ENCODE measurements around the gene METTL6.
"Not testable (repeated sequence)": the region's sequence is repeated elsewhere in the genome, so short reads cannot be mapped to it uniquely, and the experiment has no call there.

METTL6 gene

DNA sequence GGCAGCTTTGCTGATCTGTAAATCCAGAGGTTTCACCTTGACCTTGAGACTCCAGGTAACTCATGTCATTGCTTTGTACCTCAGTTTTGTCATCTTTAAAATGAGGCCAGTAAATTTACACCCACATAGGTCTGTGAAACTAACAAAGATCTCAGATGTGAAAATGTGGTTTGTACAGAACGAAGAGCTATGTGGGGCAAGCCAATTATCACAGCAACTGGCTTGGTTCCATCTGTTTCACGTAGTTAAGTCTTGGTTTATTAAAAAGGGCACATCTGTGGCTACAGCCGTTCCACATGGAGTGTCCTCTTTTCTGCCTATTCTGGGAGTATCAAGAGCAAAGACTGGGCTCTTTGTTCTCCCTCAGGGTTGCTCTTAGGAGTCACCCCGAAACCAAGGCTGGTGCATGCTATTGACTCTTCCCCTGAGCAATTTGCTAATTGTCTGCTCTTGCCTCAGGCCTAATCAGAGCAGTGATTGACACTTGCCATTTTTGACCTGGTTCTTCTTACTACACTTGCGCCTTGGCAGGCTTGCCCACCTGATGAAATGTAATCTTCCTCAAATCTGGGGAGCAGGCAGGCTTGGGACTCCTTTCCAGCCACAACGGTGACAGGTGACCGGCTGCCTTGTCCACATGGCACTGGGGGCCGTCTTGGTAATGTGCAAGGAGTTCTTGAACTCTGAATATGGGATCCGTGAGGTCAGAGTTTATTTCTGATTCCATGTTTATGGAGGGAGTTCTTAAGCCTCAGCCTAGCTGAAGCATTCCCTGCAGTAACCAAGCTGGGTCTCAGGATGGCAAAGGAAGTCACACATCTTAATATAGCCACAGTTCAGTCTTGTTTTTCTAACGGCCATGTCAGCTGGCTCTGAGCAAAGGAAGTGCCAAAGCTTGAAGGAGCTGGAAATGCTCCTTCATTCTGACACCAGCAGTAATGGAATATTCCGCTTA lies 40.2 kb upstream of the METTL6 start:
- H3K4me3 ChIP-seq (ENCODE audit: low read length): no peak overlapping the region
- TF ChIP-seq, protein P1, sequence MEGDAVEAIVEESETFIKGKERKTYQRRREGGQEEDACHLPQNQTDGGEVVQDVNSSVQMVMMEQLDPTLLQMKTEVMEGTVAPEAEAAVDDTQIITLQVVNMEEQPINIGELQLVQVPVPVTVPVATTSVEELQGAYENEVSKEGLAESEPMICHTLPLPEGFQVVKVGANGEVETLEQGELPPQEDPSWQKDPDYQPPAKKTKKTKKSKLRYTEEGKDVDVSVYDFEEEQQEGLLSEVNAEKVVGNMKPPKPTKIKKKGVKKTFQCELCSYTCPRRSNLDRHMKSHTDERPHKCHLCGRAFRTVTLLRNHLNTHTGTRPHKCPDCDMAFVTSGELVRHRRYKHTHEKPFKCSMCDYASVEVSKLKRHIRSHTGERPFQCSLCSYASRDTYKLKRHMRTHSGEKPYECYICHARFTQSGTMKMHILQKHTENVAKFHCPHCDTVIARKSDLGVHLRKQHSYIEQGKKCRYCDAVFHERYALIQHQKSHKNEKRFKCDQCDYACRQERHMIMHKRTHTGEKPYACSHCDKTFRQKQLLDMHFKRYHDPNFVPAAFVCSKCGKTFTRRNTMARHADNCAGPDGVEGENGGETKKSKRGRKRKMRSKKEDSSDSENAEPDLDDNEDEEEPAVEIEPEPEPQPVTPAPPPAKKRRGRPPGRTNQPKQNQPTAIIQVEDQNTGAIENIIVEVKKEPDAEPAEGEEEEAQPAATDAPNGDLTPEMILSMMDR (IDR thresholded peaks at IDR 0.05; ENCODE audit: insufficient read depth, low read depth, low read length, missing control alignments): no peak
- DNase-seq (ENCODE audit: low read depth): no peak

DNA sequence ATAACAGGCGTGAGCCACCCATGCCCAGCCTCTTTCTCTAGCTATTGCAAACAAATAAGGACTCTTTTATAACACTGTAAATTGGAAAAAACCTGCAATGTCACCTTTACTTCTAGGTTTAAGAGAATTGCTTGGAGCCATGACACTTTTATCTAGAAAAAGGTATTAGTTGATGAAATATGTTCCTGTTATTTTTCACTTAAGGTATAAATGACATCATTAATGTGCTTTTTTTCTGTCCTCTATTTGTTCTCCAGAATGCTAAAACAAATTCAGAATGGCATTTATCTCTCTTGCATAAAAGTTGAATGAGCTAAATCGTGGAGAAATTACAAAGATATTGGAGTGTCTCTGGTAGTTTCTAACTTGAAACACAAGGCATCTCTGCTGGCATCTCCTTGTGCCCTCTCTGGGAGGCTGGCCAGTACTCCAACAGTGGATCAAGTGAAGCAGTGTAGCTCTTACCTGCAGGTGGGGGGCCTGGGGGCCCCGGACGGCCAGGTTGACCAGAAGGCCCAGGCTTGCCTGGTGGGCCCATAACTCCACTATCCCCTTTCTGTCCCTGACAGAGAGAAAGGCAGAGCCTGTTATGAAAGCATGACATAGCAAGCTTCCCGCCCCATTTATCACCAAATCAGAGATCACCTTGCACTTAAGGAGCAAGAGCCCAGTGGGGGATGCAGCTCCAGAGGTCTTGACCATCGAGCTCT lies 38.7 kb upstream of the METTL6 start:
- H3K4me3 ChIP-seq (ENCODE audit: low read length): no peak overlapping the region
- DNase-seq (ENCODE audit: low read depth): no peak
- TF ChIP-seq, protein P1 (IDR thresholded peaks at IDR 0.05; ENCODE audit: insufficient read depth, low read depth, low read length, missing control alignments): no peak

DNA sequence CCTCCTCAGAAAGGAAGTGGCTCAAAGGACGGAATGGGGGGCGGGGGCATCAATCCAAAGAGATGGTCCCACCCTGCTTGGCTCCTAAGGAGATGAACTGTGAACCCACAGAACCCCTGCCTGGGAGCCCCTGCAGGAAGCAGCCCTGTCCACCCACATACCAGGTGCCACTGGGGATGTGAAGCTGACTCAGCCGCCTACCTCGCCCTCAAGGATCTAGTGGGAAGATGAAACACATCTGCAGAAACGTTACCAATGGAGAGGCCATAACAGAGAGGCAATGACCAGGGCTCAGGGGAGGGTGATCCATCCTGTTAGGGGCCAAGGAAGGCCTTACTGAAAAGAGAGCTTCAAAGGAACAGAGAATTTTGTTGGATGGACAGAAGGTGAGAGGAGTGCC lies 35.1 kb upstream of the METTL6 start:
- no peak overlapping the region for H3K4me3 ChIP-seq (ENCODE audit: low read length)
- TF ChIP-seq, protein P1 (IDR thresholded peaks at IDR 0.05; ENCODE audit: insufficient read depth, low read depth, low read length, missing control alignments): no peak
- no peak for DNase-seq (ENCODE audit: low read depth)

DNA sequence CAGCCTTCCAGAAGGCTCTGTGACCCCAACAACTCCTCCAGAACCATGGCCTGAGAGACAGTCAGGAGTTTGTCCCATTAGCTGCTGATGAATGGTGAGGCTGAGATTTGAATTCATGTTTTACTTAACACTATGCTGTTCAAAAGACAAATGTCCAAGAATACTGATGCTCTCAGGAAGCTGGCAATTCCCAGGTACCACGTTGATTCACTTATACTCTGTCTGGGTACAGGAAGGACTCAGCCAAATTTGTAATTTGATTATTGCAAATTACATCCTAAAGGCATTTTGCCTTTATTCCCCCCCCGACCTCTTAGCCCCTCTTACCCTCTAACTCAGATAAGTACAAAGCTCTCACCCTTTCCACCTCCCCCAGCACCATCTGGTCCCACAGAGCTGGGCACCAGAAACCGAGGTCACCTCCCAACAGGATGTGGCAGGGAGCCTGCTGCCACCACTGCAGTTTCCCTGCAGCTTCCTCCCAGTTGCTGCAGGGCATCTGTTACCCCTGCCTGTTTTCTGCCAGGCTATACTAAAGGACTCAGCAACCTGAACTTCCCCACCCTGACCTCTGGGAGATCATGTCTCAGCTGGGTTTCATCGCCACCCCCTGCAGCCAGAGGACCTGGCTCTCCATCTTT lies 33.7 kb upstream of the METTL6 start:
- TF ChIP-seq, protein P1 (IDR thresholded peaks at IDR 0.05; ENCODE audit: insufficient read depth, low read depth, low read length, missing control alignments): no peak
- DNase-seq (ENCODE audit: low read depth): no peak
- no peak overlapping the region for H3K4me3 ChIP-seq (ENCODE audit: low read length)

DNA sequence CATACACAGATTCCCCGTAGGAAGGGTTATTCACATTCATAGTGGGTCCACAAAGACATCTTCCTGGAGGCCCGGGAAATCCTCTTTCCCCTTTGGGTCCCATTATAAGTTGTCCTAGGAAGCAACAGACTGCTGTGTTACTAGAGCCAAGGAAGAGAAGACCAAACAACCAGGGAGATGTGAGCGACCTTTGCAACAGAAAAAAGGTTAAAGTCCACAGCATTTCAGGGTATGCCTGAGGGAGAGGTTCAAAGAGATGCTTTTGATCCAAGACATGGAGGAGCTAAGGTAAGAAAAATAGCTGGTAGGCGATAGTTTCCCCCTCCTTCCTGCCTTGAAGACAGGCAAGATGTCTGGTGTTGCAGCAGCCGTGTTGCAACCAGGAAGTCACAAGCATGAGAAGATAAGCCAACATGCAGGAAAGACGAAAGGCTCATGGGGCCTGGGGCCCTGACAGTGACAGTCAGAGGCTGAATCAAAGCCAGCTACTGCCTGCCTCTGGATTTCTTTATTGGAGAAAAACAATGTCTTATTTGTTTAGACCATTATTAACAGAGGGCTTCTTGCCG lies 31.0 kb upstream of the METTL6 start:
- TF ChIP-seq, protein P1 (IDR thresholded peaks at IDR 0.05; ENCODE audit: insufficient read depth, low read depth, low read length, missing control alignments): no peak
- H3K4me3 ChIP-seq (ENCODE audit: low read length): no peak overlapping the region
- no peak for DNase-seq (ENCODE audit: low read depth)

DNA sequence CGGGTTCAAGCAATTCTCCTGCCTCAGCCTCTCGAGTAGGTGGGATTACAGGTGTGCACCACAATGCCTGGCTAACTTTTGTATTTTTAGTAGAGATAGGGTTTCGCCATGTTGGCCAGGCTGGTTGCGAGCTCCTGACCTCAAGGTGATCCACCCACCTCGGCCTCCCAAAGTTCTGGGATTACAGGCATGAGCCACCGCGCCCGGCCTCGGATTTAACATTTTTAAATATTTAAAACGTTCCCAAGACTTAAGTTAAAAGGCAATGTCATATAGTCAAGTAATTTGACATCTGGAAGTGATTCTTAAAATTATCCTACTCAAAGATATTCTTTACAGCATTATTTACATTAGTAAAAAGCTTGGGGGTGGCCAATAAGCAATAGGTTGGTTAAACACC lies 29.6 kb upstream of the METTL6 start:
- DNase-seq (ENCODE audit: low read depth); H3K4me3 ChIP-seq (ENCODE audit: low read length): not testable (repeated sequence)

DNA sequence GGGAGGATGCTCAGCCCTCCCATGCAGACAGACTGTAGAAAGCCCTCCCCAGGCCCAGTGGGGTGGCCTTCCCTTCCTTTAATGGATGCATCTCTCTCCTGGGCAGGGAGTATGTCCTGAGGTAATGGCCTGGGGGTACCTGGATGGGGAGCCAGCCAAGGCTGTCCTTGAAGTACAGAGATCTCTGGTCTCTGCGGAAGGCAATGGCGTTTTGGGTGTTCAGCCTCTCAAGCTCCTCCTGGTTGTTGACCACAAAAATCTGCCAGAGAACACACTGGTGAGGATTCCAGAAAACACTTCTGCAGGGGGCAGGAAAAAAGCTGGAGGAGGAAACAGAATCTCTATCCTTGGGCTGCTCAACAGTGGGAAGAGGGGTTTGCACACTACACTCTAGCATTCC lies 29.0 kb upstream of the METTL6 start:
- TF ChIP-seq, protein P1 (IDR thresholded peaks at IDR 0.05; ENCODE audit: insufficient read depth, low read depth, low read length, missing control alignments): no peak
- no peak for DNase-seq (ENCODE audit: low read depth)

More for the DNA sequence above, 29.0 kb upstream of the METTL6 start:
- H3K4me3 ChIP-seq (ENCODE audit: low read length): no peak overlapping the region

Data from epithelial cell of esophagus (primary cell).